Mammary epithelial cell (primary cell): ENCODE data around the gene POC5.

ENCODE experiments used
- CTCF ChIP-seq, 2 donors: IDR thresholded peaks in 1 of 2; conservative IDR thresholded peaks in 1 of 2; 2 replicates each; pipeline ENCODE4 v1.5.1; 2011 to 2012; ENCODE audit warnings: inconsistent platforms in 2 of 2, low read length in 2 of 2, mild to moderate bottlenecking in 2 of 2, control low read depth in 1 of 2, low read depth in 1 of 2; ENCODE audit not compliant: insufficient read depth in 1 of 2; ENCODE audit errors: extremely low read depth in 1 of 2
- EZH2 ChIP-seq: IDR thresholded peaks from 2 replicates; pipeline ENCODE4 v1.6.1; 2012; ENCODE audit warnings: low read length, inconsistent platforms, borderline replicate concordance

GRCh38 chr5:75685141-75685540 lies 32.1 kb downstream of the POC5 start:
- no peak for TF ChIP-seq CTCF (conservative IDR thresholded peaks at IDR 0.05 in 1 of 2, IDR thresholded peaks at IDR 0.05 in 1 of 2; ENCODE audit: extremely low read depth in 1 of 2, insufficient read depth in 1 of 2, low read depth in 1 of 2, low read length in 2 of 2)
- no peak for TF ChIP-seq EZH2
